Measurements from ENCODE around the gene CNTN1. TPM values are rescaled to one million over a fixed set of nuclear protein-coding genes. Genes with fewer than 3 reads are reported as not detected.

CNTN1 gene
- polyA plus RNA-seq, 1 donor = 35.7 TPM

- DNase-seq = no peak
Measured at GRCh38 chr12:41112903-41113302, 420.7 kb downstream of the CNTN1 start.

- no peak for DNase-seq
Measured at GRCh38 chr12:41120211-41120610, 428.0 kb downstream of the CNTN1 start.

DNA sequence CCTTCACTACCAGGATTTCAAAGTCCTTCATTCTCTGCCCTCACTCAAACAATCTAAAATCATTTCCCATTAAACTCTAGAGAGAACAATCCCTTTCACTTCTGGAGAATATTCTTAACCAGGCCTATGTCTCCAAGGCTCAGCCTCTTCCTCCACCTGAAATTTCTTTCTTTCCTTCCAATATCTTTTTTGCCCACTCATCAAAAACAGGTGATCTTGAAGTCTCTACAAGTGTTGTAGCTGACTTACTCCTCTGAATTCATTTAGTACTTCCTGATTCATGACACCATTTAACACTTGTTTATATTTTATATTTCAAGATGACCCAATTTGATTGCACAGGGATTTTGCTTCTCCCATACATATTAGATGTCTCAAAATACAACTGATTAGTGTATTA lies 429.1 kb downstream of the CNTN1 start:
- DNase-seq = no peak

Data from left kidney (tissue), 2 donors.